ENCODE measurements around the gene MTCH1.

Gene MTCH1

GRCh38 chr6:37025621-37026466 is 39.8 kb upstream of the MTCH1 start:
- FAIRE-seq (no peak), DNase-seq (ENCODE audit: insufficient read length, low spot score) (no peak)
- TF ChIP-seq POU2F2 (IDR thresholded peaks at IDR 0.05; ENCODE audit: low read depth, low read length) (no peak), SPI1 (IDR thresholded peaks at IDR 0.05; ENCODE audit: low read depth, low read length) (no peak), TAF1 (IDR thresholded peaks at IDR 0.05; ENCODE audit: low read depth, low read length) (no peak), POLR2A (IDR thresholded peaks at IDR 0.05; ENCODE audit: low read depth, low read length) (no peak), PAX5 (IDR thresholded peaks at IDR 0.05; ENCODE audit: insufficient read depth, low read length, severe bottlenecking) (no peak), POLR2AphosphoS5 (IDR thresholded peaks at IDR 0.05; ENCODE audit: low read depth, low read length) (no peak)

- DNase-seq (ENCODE audit: insufficient read length, low spot score) (no peak), FAIRE-seq (no peak)
- TF ChIP-seq POLR2AphosphoS5 (IDR thresholded peaks at IDR 0.05; ENCODE audit: low read depth, low read length) (no peak), SPI1 (IDR thresholded peaks at IDR 0.05; ENCODE audit: low read depth, low read length) (no peak), PAX5 (IDR thresholded peaks at IDR 0.05; ENCODE audit: insufficient read depth, low read length, severe bottlenecking) (no peak)
Measured at GRCh38 chr6:37024656-37025337, 38.8 kb upstream of the MTCH1 start.

GRCh38 chr6:37022135-37022863 is 36.3 kb upstream of the MTCH1 start:
- DNase-seq (ENCODE audit: insufficient read length, low spot score) (no peak), FAIRE-seq (no peak)
- TF ChIP-seq POLR2A (IDR thresholded peaks at IDR 0.05; ENCODE audit: low read depth, low read length), result no peak
- no peak for TF ChIP-seq PAX5 (IDR thresholded peaks at IDR 0.05; ENCODE audit: insufficient read depth, low read length, severe bottlenecking)
- TF ChIP-seq POLR2AphosphoS5 (IDR thresholded peaks at IDR 0.05; ENCODE audit: low read depth, low read length), result no peak
- TF ChIP-seq POU2F2 (IDR thresholded peaks at IDR 0.05; ENCODE audit: low read depth, low read length), result no peak
- no peak for TF ChIP-seq TAF1 (IDR thresholded peaks at IDR 0.05; ENCODE audit: low read depth, low read length)
- no peak for TF ChIP-seq SPI1 (IDR thresholded peaks at IDR 0.05; ENCODE audit: low read depth, low read length)

GRCh38 chr6:37021356-37022129 is 35.5 kb upstream of the MTCH1 start:
- DNase-seq (ENCODE audit: insufficient read length, low spot score) (no peak), FAIRE-seq (no peak)

GRCh38 chr6:37020812-37021211 is 34.8 kb upstream of the MTCH1 start:
- TF ChIP-seq PAX5 (IDR thresholded peaks at IDR 0.05; ENCODE audit: insufficient read depth, low read length, severe bottlenecking), result no peak
- TF ChIP-seq POLR2A (IDR thresholded peaks at IDR 0.05; ENCODE audit: low read depth, low read length), result no peak
- no peak for TF ChIP-seq TAF1 (IDR thresholded peaks at IDR 0.05; ENCODE audit: low read depth, low read length)
- FAIRE-seq (peak; percentile 54), DNase-seq (ENCODE audit: insufficient read length, low spot score) (no peak)

More at GRCh38 chr6:37021356-37022129, 35.5 kb upstream of the MTCH1 start:
- TF ChIP-seq TAF1 (IDR thresholded peaks at IDR 0.05; ENCODE audit: low read depth, low read length), result no peak
- TF ChIP-seq SPI1 (IDR thresholded peaks at IDR 0.05; ENCODE audit: low read depth, low read length), result no peak
- TF ChIP-seq POLR2AphosphoS5 (IDR thresholded peaks at IDR 0.05; ENCODE audit: low read depth, low read length), result no peak
- no peak for TF ChIP-seq POU2F2 (IDR thresholded peaks at IDR 0.05; ENCODE audit: low read depth, low read length)
- no peak for TF ChIP-seq PAX5 (IDR thresholded peaks at IDR 0.05; ENCODE audit: insufficient read depth, low read length, severe bottlenecking)
- no peak for TF ChIP-seq POLR2A (IDR thresholded peaks at IDR 0.05; ENCODE audit: low read depth, low read length)

DNA sequence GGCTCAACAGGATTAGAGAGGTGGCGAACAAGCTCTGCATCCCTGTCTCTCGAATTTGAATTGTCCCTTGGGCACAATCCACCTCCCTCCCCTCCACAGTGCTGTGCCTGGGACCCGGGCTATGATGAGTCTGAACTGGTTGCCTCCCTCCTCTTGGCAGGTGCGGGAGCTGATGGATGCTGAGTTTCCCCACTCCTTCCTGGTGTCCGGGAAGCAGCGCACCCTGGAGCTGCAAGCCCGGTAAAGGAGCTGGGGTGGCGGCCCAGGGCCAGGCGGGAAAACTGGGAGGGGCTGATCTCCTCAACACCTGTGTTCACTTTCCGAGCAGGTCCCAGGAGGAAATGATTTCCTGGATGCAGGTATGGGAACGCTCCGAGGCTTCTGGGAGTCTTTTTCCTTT is 34.4 kb upstream of the MTCH1 start:
- FAIRE-seq (no peak), DNase-seq (ENCODE audit: insufficient read length, low spot score) (no peak)
- TF ChIP-seq SPI1 (IDR thresholded peaks at IDR 0.05; ENCODE audit: low read depth, low read length), result no peak
- TF ChIP-seq TAF1 (IDR thresholded peaks at IDR 0.05; ENCODE audit: low read depth, low read length), result no peak
- no peak for TF ChIP-seq POLR2AphosphoS5 (IDR thresholded peaks at IDR 0.05; ENCODE audit: low read depth, low read length)
- TF ChIP-seq PAX5 (IDR thresholded peaks at IDR 0.05; ENCODE audit: insufficient read depth, low read length, severe bottlenecking), result no peak
- TF ChIP-seq POLR2A (IDR thresholded peaks at IDR 0.05; ENCODE audit: low read depth, low read length), result no peak
- TF ChIP-seq POU2F2 (IDR thresholded peaks at IDR 0.05; ENCODE audit: low read depth, low read length), result no peak

DNA sequence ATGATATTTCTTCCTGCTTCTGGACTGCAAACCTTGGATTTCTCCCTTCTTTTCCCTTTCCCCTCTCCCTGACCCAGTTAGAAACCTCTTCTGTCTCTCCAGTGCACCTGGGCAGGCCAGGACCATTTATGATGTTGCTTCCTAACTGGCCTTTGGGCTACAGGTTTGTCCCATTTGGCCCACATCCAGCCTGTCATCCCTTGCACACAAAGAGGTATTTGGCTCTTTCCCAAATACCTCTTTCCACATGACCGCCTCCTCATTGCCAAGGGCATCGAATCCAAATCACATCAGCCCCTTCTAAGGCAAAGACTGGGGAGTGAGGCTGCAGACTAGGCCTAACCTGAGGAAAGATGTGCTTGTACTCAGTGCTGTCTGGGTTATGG is 33.1 kb upstream of the MTCH1 start:
- no peak for TF ChIP-seq SPI1 (IDR thresholded peaks at IDR 0.05; ENCODE audit: low read depth, low read length)
- TF ChIP-seq TAF1 (IDR thresholded peaks at IDR 0.05; ENCODE audit: low read depth, low read length), result no peak
- no peak for TF ChIP-seq POU2F2 (IDR thresholded peaks at IDR 0.05; ENCODE audit: low read depth, low read length)
- TF ChIP-seq PAX5 (IDR thresholded peaks at IDR 0.05; ENCODE audit: insufficient read depth, low read length, severe bottlenecking), result no peak
- TF ChIP-seq POLR2A (IDR thresholded peaks at IDR 0.05; ENCODE audit: low read depth, low read length), result no peak
- TF ChIP-seq POLR2AphosphoS5 (IDR thresholded peaks at IDR 0.05; ENCODE audit: low read depth, low read length), result no peak

GRCh38 chr6:37018198-37019064 is 32.4 kb upstream of the MTCH1 start:
- TF ChIP-seq PAX5 (IDR thresholded peaks at IDR 0.05; ENCODE audit: insufficient read depth, low read length, severe bottlenecking) (no peak), TAF1 (IDR thresholded peaks at IDR 0.05; ENCODE audit: low read depth, low read length) (no peak), POU2F2 (IDR thresholded peaks at IDR 0.05; ENCODE audit: low read depth, low read length) (0 out of 2 replicates have a peak, but pooled peaks have one; percentile 42), SPI1 (IDR thresholded peaks at IDR 0.05; ENCODE audit: low read depth, low read length) (0 out of 2 replicates have a peak, but pooled peaks have one; percentile 34)
- DNase-seq (ENCODE audit: insufficient read length, low spot score) (peak; percentile 84), FAIRE-seq (peak; percentile 96)

More for the DNA sequence above, 33.1 kb upstream of the MTCH1 start:
- no peak for DNase-seq (ENCODE audit: insufficient read length, low spot score)
- FAIRE-seq, result no peak

Measured in GM12891 (cell line).